Upper lobe of right lung (tissue), 1 donor: ENCODE data around the gene DHRS3. TPM values are rescaled to one million over a fixed set of nuclear protein-coding genes. Genes with fewer than 3 reads are reported as not detected.

Experiments used
- ATAC-seq: fragments of 200-7000 bp; cut with Tn5 transposase; one replicate; pipeline ENCODE4 v1.9.1; 2020; ENCODE audit warnings: mild to moderate bottlenecking, moderate library complexity
- DNase-seq: peaks from one replicate; pipeline ENCODE4 v3.0.0-alpha.2; 2020
- H3K27ac ChIP-seq: fragments of 200-600 bp; one replicate; pipeline ENCODE4 v1.8.0; 2022
- H3K27me3 ChIP-seq: fragments of 200-600 bp; one replicate; pipeline ENCODE4 v1.8.0; 2022; ENCODE audit warnings: mild to moderate bottlenecking
- H3K36me3 ChIP-seq: fragments of 200-600 bp; one replicate; pipeline ENCODE4 v1.8.0; 2022
- H3K4me1 ChIP-seq: fragments of 200-600 bp; one replicate; pipeline ENCODE4 v1.8.0; 2022
- H3K4me3 ChIP-seq: fragments of 200-600 bp; one replicate; pipeline ENCODE4 v1.8.0; 2022; ENCODE audit warnings: mild to moderate bottlenecking
- H3K9me3 ChIP-seq: fragments of 200-600 bp; one replicate; pipeline ENCODE4 v1.8.0; 2022
- CTCF ChIP-seq: fragments of 200-600 bp; IDR thresholded peaks from one replicate; pipeline ENCODE4 v1.8.0; 2022; ENCODE audit warnings: antibody characterized with exemption
- intact Hi-C: fragments of 100-400 bp; cut with DNase I; formaldehyde crosslinking; loops from one replicate; pipeline ENCODE4 v1.11.0; 2022
- total RNA-seq: library from RNA; stranded (reverse); fragmentation: NEBNext Ultra II Directional; extraction: Animal tissue kit (Norgen Biotek cat#: 25700); gene quantifications from one replicate; pipeline ENCODE4 v1.2.1, GENCODE V29; 2021
- donor health status: DM: no; HTN: yes; CAD: no; lungs with severe emphysema.

The DHRS3 gene
- total RNA-seq, 1 donor from 2014 or later = 106 TPM

GRCh38 chr1:12643785-12644184 is 25.8 kb upstream of the DHRS3 start, which contains the start of gene AADACL4:
AADACL4 (plus strand) TSS chr1:12644085; CDS start chr1:12644547, 462 bp downstream.
- H3K27ac ChIP-seq = no peak within 1 kb of the TSS
- no peak within 1 kb of the TSS for H3K4me3 ChIP-seq
- no peaks in the 10 kb centered on the region for H3K36me3 ChIP-seq
- H3K9me3 ChIP-seq = peaks cover 5% of the 10 kb centered on the region
- no peak for TF ChIP-seq CTCF
- DNase-seq = no peak
- no peak for ATAC-seq
- intact Hi-C loops = no loop called here
- H3K4me1 ChIP-seq = no peaks in the 10 kb centered on the region
- H3K27me3 ChIP-seq = no peaks in the 10 kb centered on the region

GRCh38 chr1:12643079-12643478 is 25.1 kb upstream of the DHRS3 start:
- ATAC-seq (no peak), DNase-seq (no peak)
- peaks cover 5% of the 10 kb centered on the region for H3K9me3 ChIP-seq
- no peak overlapping the region for H3K27ac ChIP-seq
- H3K4me3 ChIP-seq = no peak overlapping the region
- H3K36me3 ChIP-seq = no peaks in the 10 kb centered on the region
- intact Hi-C loops = no loop called here
- H3K27me3 ChIP-seq = no peaks in the 10 kb centered on the region
- no peaks in the 10 kb centered on the region for H3K4me1 ChIP-seq
- no peak for TF ChIP-seq CTCF

GRCh38 chr1:12640958-12641272 is 22.9 kb upstream of the DHRS3 start:
- Histone ChIP-seq H3K36me3 (no peaks in the 10 kb centered on the region), H3K4me3 (no peak overlapping the region), H3K9me3 (peaks cover 5% of the 10 kb centered on the region), H3K27me3 (no peaks in the 10 kb centered on the region), H3K4me1 (no peaks in the 10 kb centered on the region), H3K27ac (no peak overlapping the region)
- intact Hi-C loops = no loop called here
- DNase-seq (no peak), ATAC-seq (no peak)
- TF ChIP-seq CTCF = no peak

- H3K27ac ChIP-seq = no peak overlapping the region
- H3K27me3 ChIP-seq = no peaks in the 10 kb centered on the region
- DNase-seq (no peak), ATAC-seq (no peak)
- peaks cover 5% of the 10 kb centered on the region for H3K9me3 ChIP-seq
- intact Hi-C loops = no loop called here
- no peak for TF ChIP-seq CTCF
- no peak overlapping the region for H3K4me3 ChIP-seq
- no peaks in the 10 kb centered on the region for H3K4me1 ChIP-seq
- no peaks in the 10 kb centered on the region for H3K36me3 ChIP-seq
Measured at GRCh38 chr1:12640237-12640957, 22.4 kb upstream of the DHRS3 start.

GRCh38 chr1:12637693-12638092 is 19.7 kb upstream of the DHRS3 start:
- peaks cover 4% of the 10 kb centered on the region for H3K4me1 ChIP-seq
- ATAC-seq (no peak), DNase-seq (no peak)
- H3K27ac ChIP-seq = no peak overlapping the region
- TF ChIP-seq CTCF = no peak
- H3K9me3 ChIP-seq = peaks cover 5% of the 10 kb centered on the region
- H3K4me3 ChIP-seq = no peak overlapping the region
- intact Hi-C loops = no loop called here
- H3K36me3 ChIP-seq = no peaks in the 10 kb centered on the region
- H3K27me3 ChIP-seq = no peaks in the 10 kb centered on the region
